ENCODE data around the gene KCNB1.

DNA sequence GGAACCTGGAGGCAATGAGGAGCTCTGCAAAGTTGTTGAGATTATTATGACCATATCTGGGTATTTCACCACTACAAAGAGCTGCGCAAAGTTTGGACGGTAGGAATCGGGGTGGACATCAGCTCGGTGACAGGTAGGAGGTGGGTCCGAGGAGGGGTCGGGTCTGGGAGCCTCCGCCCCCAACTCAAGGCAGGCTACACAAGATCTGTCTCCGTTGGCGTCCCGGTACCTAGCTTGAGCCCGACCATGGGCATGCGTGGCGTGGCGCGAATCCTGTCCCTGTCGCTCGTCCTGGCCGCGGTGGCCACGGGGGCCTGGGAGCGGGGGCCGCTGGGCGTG is 164.4 kb downstream of the KCNB1 start:
- TF ChIP-seq POLR2A (IDR thresholded peaks at IDR 0.05) = no peak
- TF ChIP-seq, protein P1, sequence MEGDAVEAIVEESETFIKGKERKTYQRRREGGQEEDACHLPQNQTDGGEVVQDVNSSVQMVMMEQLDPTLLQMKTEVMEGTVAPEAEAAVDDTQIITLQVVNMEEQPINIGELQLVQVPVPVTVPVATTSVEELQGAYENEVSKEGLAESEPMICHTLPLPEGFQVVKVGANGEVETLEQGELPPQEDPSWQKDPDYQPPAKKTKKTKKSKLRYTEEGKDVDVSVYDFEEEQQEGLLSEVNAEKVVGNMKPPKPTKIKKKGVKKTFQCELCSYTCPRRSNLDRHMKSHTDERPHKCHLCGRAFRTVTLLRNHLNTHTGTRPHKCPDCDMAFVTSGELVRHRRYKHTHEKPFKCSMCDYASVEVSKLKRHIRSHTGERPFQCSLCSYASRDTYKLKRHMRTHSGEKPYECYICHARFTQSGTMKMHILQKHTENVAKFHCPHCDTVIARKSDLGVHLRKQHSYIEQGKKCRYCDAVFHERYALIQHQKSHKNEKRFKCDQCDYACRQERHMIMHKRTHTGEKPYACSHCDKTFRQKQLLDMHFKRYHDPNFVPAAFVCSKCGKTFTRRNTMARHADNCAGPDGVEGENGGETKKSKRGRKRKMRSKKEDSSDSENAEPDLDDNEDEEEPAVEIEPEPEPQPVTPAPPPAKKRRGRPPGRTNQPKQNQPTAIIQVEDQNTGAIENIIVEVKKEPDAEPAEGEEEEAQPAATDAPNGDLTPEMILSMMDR (IDR thresholded peaks at IDR 0.05) = no peak
